ENCODE results near the gene GJB2.

The GJB2 gene

DNA sequence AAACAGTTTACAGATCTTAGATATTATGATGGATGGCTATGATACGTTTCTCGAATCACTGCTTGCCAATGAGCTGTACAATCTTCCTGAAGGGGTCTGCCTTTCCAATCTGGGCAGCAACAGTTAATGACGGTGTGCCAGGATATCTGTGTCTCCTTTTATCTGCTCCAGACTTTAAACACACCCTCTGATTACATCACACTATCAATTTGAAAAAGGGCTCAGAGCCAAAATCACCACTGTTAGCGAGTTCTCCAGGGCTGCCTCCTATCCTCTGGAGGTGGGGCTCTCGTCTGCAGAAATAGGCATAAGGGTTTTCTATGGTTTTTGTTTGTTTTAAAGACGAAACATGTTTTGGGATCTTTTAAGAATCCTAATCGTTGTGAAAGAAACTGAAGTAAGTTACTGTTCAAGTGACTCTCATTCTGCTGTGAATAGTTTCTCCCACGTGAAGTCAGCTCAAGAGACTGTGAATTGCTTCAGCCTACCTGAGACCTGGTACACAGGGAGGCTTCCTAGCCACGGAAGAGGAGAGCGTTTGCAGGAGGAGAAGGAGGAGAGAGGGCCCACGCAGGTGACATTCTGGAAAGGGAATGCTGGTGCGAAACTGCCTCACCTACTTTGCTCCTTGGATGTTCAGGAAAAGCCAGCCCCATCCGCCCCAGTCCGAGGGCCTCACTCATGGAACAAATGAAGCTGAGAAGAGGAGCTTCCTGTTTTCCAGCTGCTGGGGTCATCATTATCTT lies 16.7 kb downstream of the GJB2 start:
- H3K9ac ChIP-seq, result peak overlapping the region in 2 of 11 experiments; percentile 66 to 71; a peak in 3 of 22 replicates
- H3K9me3 ChIP-seq (replicated peaks in 1 of 11), result no peaks in the 10 kb centered on the region; a peak in 1 of 22 replicates
- H3K27ac ChIP-seq, result peak overlapping the region in 3 of 11 experiments; percentile 75 to 86 (median 85); a peak in 6 of 22 replicates
- no peaks in the 10 kb centered on the region for H3K36me3 ChIP-seq
- TF ChIP-seq Cebpa-rat (IDR thresholded peaks at IDR 0.05), result no peak
- H4K20me1 ChIP-seq, result no peaks in the 10 kb centered on the region
- peaks cover 15 to 57% (median 35%) of the 10 kb centered on the region in 10 experiments; a peak in 19 of 20 replicates for H3K4me1 ChIP-seq
- peak overlapping the region in 3 of 11 experiments; percentile 79 to 89 (median 83); a peak in 6 of 22 replicates for H3K4me2 ChIP-seq
- H3K4me3 ChIP-seq, result no peak overlapping the region
- peaks cover 0 to 52% (median 46%) of the 10 kb centered on the region in 11 experiments; a peak in 20 of 22 replicates for H3K27me3 ChIP-seq

DNA sequence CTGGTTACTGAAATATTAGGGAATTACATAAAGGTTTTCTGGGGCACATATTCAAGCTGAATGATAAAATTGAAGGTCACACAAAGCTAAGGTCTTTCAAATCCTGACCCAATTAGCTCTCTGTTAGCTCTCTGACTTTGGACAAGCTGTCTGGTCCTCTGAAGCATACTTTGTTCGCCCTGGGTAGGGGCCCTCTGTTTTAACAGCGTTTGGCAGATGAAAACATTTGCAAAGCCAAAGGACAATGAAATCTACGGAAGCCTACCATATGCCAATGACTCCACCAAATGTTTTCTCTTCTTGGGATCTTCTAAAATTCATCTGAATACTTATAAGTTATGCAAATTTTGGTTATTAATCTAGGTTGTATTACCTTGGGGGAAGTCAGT lies 17.3 kb downstream of the GJB2 start:
- Histone ChIP-seq H3K9me3 (replicated peaks in 1 of 11) (no peaks in the 10 kb centered on the region; a peak in 1 of 22 replicates), H3K4me3 (0 out of 20 replicates have a peak overlapping the region, but pooled peaks of 1 of the 10 experiments have one; percentile 2), H3K4me1 (peaks cover 15 to 59% (median 35%) of the 10 kb centered on the region in 10 experiments; a peak in 19 of 20 replicates), H3K36me3 (no peaks in the 10 kb centered on the region), H4K20me1 (no peaks in the 10 kb centered on the region), H3K27me3 (peaks cover 0 to 52% (median 46%) of the 10 kb centered on the region in 11 experiments; a peak in 20 of 22 replicates), H3K4me2 (peak overlapping the region in 9 of 11 experiments; percentile 29 to 89 (median 78); a peak in 12 of 22 replicates), H3K9ac (peak overlapping the region in 4 of 11 experiments; percentile 2 to 71 (median 57); a peak in 7 of 22 replicates), H3K27ac (peak overlapping the region in 4 of 11 experiments; percentile 55 to 86 (median 80); a peak in 8 of 22 replicates)
- TF ChIP-seq Cebpa-rat (IDR thresholded peaks at IDR 0.05), result no peak

DNA sequence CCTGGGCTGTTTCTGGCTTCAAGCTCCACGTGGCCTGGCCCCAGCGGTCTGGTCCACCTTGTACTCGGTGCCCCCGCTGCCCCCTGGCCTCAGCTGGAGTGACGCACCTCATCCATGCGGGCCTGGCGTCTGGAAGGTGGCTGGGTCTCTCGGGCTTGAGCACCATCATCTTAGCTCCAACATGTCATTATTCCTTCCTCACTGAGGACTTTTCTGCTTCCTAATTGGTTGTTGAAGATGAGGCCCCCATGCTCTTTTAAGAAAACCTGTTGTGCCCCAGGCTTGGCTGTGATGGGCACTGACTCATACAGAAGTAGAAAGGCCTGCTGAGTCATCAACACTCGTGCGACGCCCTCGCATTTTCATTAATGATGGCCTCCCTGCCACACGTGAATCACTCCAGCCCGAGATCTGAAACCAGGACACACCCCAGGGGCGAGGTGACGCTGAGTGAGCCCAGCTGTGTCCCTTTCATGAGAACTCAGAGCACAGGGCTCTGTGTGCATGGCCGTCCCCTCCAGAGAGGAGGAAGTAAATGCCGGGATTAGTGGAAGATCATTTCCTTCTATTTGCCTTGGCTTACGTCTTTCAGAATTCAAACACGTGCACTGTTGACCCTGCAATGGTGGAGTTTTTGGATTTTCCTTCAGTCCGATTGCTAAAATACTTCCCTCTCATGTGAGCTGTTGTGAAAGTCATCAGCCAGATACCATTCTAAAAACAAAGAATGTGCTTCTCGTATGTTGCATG lies 17.9 kb downstream of the GJB2 start:
- Histone ChIP-seq H3K9ac (peak overlapping the region in 4 of 11 experiments; percentile 2 to 71 (median 57); a peak in 6 of 22 replicates), H3K4me2 (peak overlapping the region; percentile 29 to 89 (median 63); a peak in 20 of 22 replicates), H3K9me3 (replicated peaks in 1 of 11) (no peaks in the 10 kb centered on the region; a peak in 1 of 22 replicates), H3K36me3 (no peaks in the 10 kb centered on the region), H3K27me3 (peaks cover 0 to 52% (median 46%) of the 10 kb centered on the region in 11 experiments; a peak in 20 of 22 replicates), H3K4me3 (peak overlapping the region in 2 of 10 experiments; percentile 1 to 2; a peak in 1 of 20 replicates), H3K4me1 (peaks cover 15 to 59% (median 35%) of the 10 kb centered on the region in 10 experiments; a peak in 19 of 20 replicates), H3K27ac (peak overlapping the region in 6 of 11 experiments; percentile 24 to 86 (median 65); a peak in 12 of 22 replicates), H4K20me1 (no peaks in the 10 kb centered on the region)
- TF ChIP-seq Cebpa-rat (IDR thresholded peaks at IDR 0.05), result peak in 1 of 11 experiments; percentile 66; a peak in 1 of 22 replicates

GRCh38 chr13:20173116-20173746 lies 19.5 kb downstream of the GJB2 start:
- Histone ChIP-seq H3K27me3 (peaks cover 0 to 49% (median 46%) of the 10 kb centered on the region in 11 experiments; a peak in 20 of 22 replicates), H3K36me3 (no peaks in the 10 kb centered on the region), H3K27ac (peak overlapping the region in 8 of 11 experiments; percentile 27 to 85 (median 50); a peak in 12 of 22 replicates), H3K9ac (peak overlapping the region in 1 of 11 experiments; percentile 48; a peak in 2 of 22 replicates), H3K9me3 (replicated peaks in 1 of 11) (no peaks in the 10 kb centered on the region; a peak in 1 of 22 replicates), H3K4me1 (peaks cover 15 to 59% (median 35%) of the 10 kb centered on the region in 10 experiments; a peak in 19 of 20 replicates), H3K4me2 (peak overlapping the region; percentile 38 to 89 (median 63)), H3K4me3 (no peak overlapping the region), H4K20me1 (no peaks in the 10 kb centered on the region)
- no peak for TF ChIP-seq Cebpa-rat (IDR thresholded peaks at IDR 0.05)

DNA sequence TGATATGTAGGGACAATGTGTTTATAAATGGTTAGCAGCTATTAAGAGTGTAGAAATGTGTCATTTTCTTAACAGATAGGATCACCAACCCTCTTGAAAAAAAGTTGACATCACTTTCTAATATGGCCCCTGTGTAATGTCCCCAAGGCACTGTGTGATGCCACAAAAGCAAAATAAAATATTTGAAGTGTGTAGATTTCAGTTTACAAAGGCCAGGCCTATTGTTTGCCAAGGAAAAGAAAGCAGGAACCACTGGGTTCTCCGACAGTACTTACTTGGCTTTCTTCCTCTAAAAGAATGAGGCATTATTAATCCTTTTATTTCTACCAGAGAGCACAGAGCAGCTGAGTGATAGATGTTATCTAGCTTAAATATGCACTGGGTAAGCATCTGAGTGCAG lies 21.4 kb downstream of the GJB2 start:
- Histone ChIP-seq H3K9ac (no peak overlapping the region), H3K4me1 (peaks cover 15 to 56% (median 35%) of the 10 kb centered on the region in 10 experiments; a peak in 19 of 20 replicates), H4K20me1 (no peaks in the 10 kb centered on the region; a peak in 1 of 22 replicates), H3K9me3 (replicated peaks in 1 of 11) (no peaks in the 10 kb centered on the region; a peak in 1 of 22 replicates), H3K4me3 (no peak overlapping the region), H3K4me2 (peak overlapping the region in 2 of 11 experiments; percentile 79 to 89; a peak in 2 of 22 replicates), H3K27me3 (peaks cover 0 to 33% (median 31%) of the 10 kb centered on the region in 11 experiments; a peak in 20 of 22 replicates), H3K27ac (no peak overlapping the region), H3K36me3 (no peaks in the 10 kb centered on the region)
- TF ChIP-seq Cebpa-rat (IDR thresholded peaks at IDR 0.05), result no peak

GRCh38 chr13:20170921-20171320 lies 21.8 kb downstream of the GJB2 start:
- no peaks in the 10 kb centered on the region; a peak in 1 of 22 replicates for H3K9me3 ChIP-seq (replicated peaks in 1 of 11)
- H3K4me1 ChIP-seq, result peaks cover 15 to 51% (median 35%) of the 10 kb centered on the region in 10 experiments; a peak in 19 of 20 replicates
- TF ChIP-seq Cebpa-rat (IDR thresholded peaks at IDR 0.05), result no peak
- no peaks in the 10 kb centered on the region for H3K36me3 ChIP-seq
- H3K4me2 ChIP-seq, result no peak overlapping the region
- H3K27me3 ChIP-seq, result peaks cover 0 to 30% (median 27%) of the 10 kb centered on the region in 11 experiments; a peak in 18 of 22 replicates
- H4K20me1 ChIP-seq, result no peaks in the 10 kb centered on the region; a peak in 1 of 22 replicates
- no peak overlapping the region for H3K4me3 ChIP-seq
- H3K27ac ChIP-seq, result no peak overlapping the region
- H3K9ac ChIP-seq, result no peak overlapping the region

DNA sequence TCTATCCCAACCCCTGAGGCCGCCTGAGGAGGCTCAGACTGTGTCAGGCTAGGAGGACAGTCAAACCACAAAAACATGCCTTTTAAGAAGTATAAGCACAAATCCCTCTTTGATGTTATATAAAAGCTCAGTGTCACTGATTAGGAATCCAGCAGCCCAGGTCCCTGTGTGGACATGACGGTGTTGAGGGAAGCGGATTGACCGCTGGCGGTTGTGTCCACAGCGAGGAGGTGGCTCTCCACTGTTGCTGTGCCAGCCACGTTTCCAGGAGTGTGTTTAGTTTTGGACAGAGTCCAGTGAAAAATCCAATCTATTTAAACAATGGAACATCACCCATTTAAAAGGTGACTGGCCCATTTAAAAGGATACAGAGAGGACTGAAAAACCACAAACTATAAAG lies 24.3 kb downstream of the GJB2 start:
- Histone ChIP-seq H4K20me1 (no peaks in the 10 kb centered on the region; a peak in 1 of 22 replicates), H3K27ac (no peak overlapping the region), H3K4me2 (no peak overlapping the region), H3K4me3 (no peak overlapping the region), H3K9ac (no peak overlapping the region), H3K27me3 (peaks cover 0 to 19% (median 9%) of the 10 kb centered on the region in 11 experiments; a peak in 17 of 22 replicates), H3K36me3 (no peaks in the 10 kb centered on the region), H3K9me3 (replicated peaks in 1 of 11) (no peaks in the 10 kb centered on the region; a peak in 1 of 22 replicates), H3K4me1 (peaks cover 6 to 26% (median 15%) of the 10 kb centered on the region in 10 experiments; a peak in 19 of 20 replicates)
- TF ChIP-seq Cebpa-rat (IDR thresholded peaks at IDR 0.05), result no peak
